H1 (cell line): ENCODE results near the gene UQCC5. TPM values are rescaled to one million over a fixed set of nuclear protein-coding genes. Genes with fewer than 3 reads are reported as not detected.

Experiments used
- BRCA1 ChIP-seq: IDR thresholded peaks from 2 replicates; pipeline ENCODE4 v1.6.1; 2012; ENCODE audit warnings: low read depth, low read length, improper control_type of control experiment
- CBX5 ChIP-seq: fragments of 300-800, 300-1000 bp; sonication (generic); IDR thresholded peaks from 2 replicates; pipeline ENCODE4 v1.7.1; 2016; ENCODE audit warnings: antibody characterized with exemption, low read length, low read depth
- CHD7 ChIP-seq: fragments of 300-600 bp; sonication (generic); IDR thresholded peaks from 2 replicates; pipeline ENCODE4 v1.7.1; 2012; ENCODE audit warnings: low read length, moderate library complexity, mild to moderate bottlenecking, inconsistent platforms; ENCODE audit not compliant: insufficient replicate concordance
- MAX ChIP-seq: IDR thresholded peaks from 2 replicates; pipeline ENCODE4 v1.6.1; 2012; ENCODE audit warnings: inconsistent platforms
- PHF8 ChIP-seq: fragments of 200-600 bp; sonication (generic); conservative IDR thresholded peaks from 2 replicates; pipeline ENCODE4 v1.7.1; 2012; ENCODE audit warnings: low read depth, mild to moderate bottlenecking, inconsistent platforms, low read length, moderate library complexity
- POLR2AphosphoS5 ChIP-seq: IDR thresholded peaks from 2 replicates; pipeline ENCODE4 v1.6.1; 2011; ENCODE audit warnings: low read depth, low read length
- SIRT6 ChIP-seq: IDR thresholded peaks from one replicate; pipeline ENCODE4 v1.7.1; 2012; ENCODE audit warnings: low read length, inconsistent platforms
- TEAD4 ChIP-seq: IDR thresholded peaks from 2 replicates; pipeline ENCODE4 v1.6.1; 2012; ENCODE audit warnings: low read depth, low read length, inconsistent platforms, mixed read lengths
- USF2 ChIP-seq: IDR thresholded peaks from 2 replicates; pipeline ENCODE4 v1.6.1; 2011; ENCODE audit warnings: low read length, improper control_type of control experiment
- polyA plus RNA-seq, 7 experiments: library from polyadenylated mRNA; depleted of rRNA in 3 of 7; stranded (reverse) in 5 of 7; unstranded in 2 of 7; fragments of >200 nt in 5 of 7; fragments of 200-250 nt in 2 of 7; gene quantifications; 1 replicate in 5 of 7; 2 replicates in 1 of 7; 4 replicates in 1 of 7; pipeline versions ENCODE4 v1.2.1 to v1.2.3, GENCODE V29; 2011 to 2013; ENCODE audit warnings: missing spikeins in 2 of 7, mixed read lengths in 2 of 7
- total RNA-seq: library from RNA; stranded (reverse); fragmentation: NEBNext Ultra II Directional; extraction: Animal tissue kit (Norgen Biotek cat#: 25700); gene quantifications from 2 replicates; pipeline ENCODE4 v1.2.1, GENCODE V29; 2021

Gene UQCC5
- total and polyA plus RNA-seq, 2 of the 8 experiments (the other 6 are each of a cell fraction or from before 2014, with no cell fraction given), result 35.0 to 37.7 TPM

- TF ChIP-seq CHD7 (no peak), USF2 (no peak), BRCA1 (no peak), MAX (no peak), TEAD4 (no peak), SIRT6 (no peak), PHF8 (no peak), CBX5 (no peak), POLR2AphosphoS5 (no peak)
Observed at GRCh38 chr3:52574056-52574965, 37.9 kb downstream of the UQCC5 start (continued).
